ENCODE measurements around the gene UBB.

- no peak for TF ChIP-seq EZH2 (IDR thresholded peaks at IDR 0.05; ENCODE audit: insufficient read depth, poor library complexity, severe bottlenecking)
- TF ChIP-seq EZH2phosphoT487 (IDR thresholded peaks at IDR 0.05; ENCODE audit: insufficient read depth, low read depth): no peak
These were observed 27.3 kb upstream of the UBB start, which contains the start of gene CENPV for GRCh38 chr17:16353317-16354174.

Data from GM23248 (cell line).